ENCODE results near the gene IL1B.

- TF ChIP-seq TAF1 (IDR thresholded peaks at IDR 0.05; ENCODE audit: borderline replicate concordance, insufficient read depth, low read length) (no peak), POLR2AphosphoS5 (IDR thresholded peaks at IDR 0.05; ENCODE audit: low read depth, low read length) (no peak), SIN3A (IDR thresholded peaks at IDR 0.05; ENCODE audit: borderline replicate concordance, insufficient read depth, low read length) (no peak), REST (IDR thresholded peaks at IDR 0.05; ENCODE audit: insufficient read depth in 1 of 2, low read depth in 2 of 2, low read length in 2 of 2) (no peak), FOXP2 (optimal IDR thresholded peaks at IDR 0.05; ENCODE audit: borderline replicate concordance, extremely low read depth, extremely low read length, insufficient read depth) (no peak)
Measured at GRCh38 chr2:112784199-112785189, 52.1 kb downstream of the IL1B start, which contains the start of gene IL1A.
